ENCODE results near the gene PIANP.
A peak's percentile ranks its signal among the peaks of the same experiment; 100 is the strongest.

PIANP gene

DNA sequence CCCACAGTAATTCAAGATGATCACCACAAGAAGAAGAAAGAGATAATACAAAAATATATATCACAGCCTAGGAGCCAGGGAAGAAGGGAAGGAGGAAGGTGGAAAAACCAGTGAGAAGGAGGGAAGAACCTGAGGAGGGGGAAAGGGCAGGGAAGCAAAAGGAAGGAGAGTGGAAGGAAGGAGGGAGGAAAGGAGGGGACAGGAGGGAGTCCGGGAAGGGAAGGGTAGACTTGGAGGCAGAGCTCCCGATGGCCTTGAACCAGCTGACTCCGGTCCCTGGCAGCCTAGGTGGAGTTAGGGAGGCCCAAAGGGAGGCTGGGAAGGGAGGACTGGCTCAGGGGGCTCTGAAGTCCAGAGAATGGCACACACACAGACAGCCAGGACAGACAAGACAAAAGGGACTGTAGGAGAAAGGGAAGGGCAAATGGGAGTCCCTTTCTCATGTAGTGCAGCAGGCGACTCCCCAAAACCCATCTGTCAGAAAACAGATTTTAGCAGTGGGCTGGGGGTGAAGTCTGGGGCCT, 6.7 kb downstream of the PIANP start:
- Histone ChIP-seq H3K9me3 (ENCODE audit: control insufficient read depth, low read length) (no peaks in the 10 kb centered on the region), H3K27ac (ENCODE audit: low read depth, low read length, severe bottlenecking) (no peak overlapping the region), H3K36me3 (ENCODE audit: control insufficient read depth, insufficient read depth, low read length) (no peaks in the 10 kb centered on the region), H3K4me1 (ENCODE audit: control insufficient read depth, insufficient read depth, low read length, poor library complexity, severe bottlenecking) (no peaks in the 10 kb centered on the region), H3K4me3 (ENCODE audit: extremely low read depth, insufficient read depth, low read length, poor library complexity, severe bottlenecking) (no peak overlapping the region)
- 71 to 74% methylated on average over 2 to 3 of the region's 4 CpGs for WGBS, 2 experiments (ENCODE audit: insufficient coverage in 2 of 2)

DNA sequence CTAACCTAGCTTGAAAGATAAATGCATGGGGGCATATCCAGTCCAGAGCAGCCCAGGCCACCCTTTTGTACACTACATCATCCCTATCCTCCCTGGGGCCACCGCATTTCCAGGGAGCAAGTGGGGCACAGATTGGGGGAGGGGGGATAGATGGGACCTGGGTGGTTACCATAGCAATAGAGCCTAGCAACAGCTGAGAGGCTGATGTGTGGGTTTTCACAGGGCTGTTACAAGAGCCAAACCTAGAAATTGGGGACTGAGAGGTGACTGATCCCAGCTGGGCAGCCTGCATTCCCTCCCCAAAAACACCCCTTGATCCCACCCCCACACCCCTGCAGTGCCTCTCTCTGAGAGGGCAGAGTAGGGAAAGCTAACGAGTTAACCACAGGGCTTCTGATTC, 7.7 kb downstream of the PIANP start:
- Histone ChIP-seq H3K36me3 (ENCODE audit: control insufficient read depth, insufficient read depth, low read length) (no peaks in the 10 kb centered on the region), H3K4me1 (ENCODE audit: control insufficient read depth, insufficient read depth, low read length, poor library complexity, severe bottlenecking) (peaks cover 3% of the 10 kb centered on the region), H3K4me3 (ENCODE audit: extremely low read depth, insufficient read depth, low read length, poor library complexity, severe bottlenecking) (no peak overlapping the region), H3K27ac (ENCODE audit: low read depth, low read length, severe bottlenecking) (no peak overlapping the region), H3K9me3 (ENCODE audit: control insufficient read depth, low read length) (no peaks in the 10 kb centered on the region)
- 80% methylated on average over 1 of the region's 2 CpGs; no CpG with 5 or more reads in 1 of the 2 experiments for WGBS, 2 experiments (ENCODE audit: insufficient coverage in 2 of 2)

DNA sequence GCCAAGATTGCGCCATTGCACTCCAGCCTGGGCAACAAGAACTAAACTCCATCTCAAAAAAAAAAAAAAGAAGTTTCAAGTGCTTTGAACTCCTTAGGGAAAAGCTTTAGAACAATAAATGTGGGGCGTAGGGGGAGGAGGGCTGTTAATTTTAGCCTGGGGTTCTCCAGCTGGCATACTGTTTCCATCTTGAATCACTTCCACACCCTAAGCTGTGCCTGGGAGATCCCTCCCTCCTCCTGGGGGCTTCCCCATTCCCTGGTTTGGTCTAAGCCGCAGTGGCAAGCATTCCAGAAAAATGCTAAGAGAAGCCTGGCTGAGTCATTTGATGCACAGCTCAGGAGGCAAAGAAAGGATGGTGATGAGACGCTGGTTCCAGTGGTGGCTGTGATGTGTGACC, 9.1 kb downstream of the PIANP start:
- no peaks in the 10 kb centered on the region for H3K9me3 ChIP-seq (ENCODE audit: control insufficient read depth, low read length)
- peaks cover 12% of the 10 kb centered on the region for H3K4me1 ChIP-seq (ENCODE audit: control insufficient read depth, insufficient read depth, low read length, poor library complexity, severe bottlenecking)
- no peaks in the 10 kb centered on the region for H3K36me3 ChIP-seq (ENCODE audit: control insufficient read depth, insufficient read depth, low read length)
- 77 to 89% methylated on average over 1 to 2 of the region's 4 CpGs for WGBS, 2 experiments (ENCODE audit: insufficient coverage in 2 of 2)
- H3K4me3 ChIP-seq (ENCODE audit: extremely low read depth, insufficient read depth, low read length, poor library complexity, severe bottlenecking) = no peak overlapping the region
- H3K27ac ChIP-seq (ENCODE audit: low read depth, low read length, severe bottlenecking) = no peak overlapping the region

GRCh38 chr12:6688999-6689882, 11.4 kb downstream of the PIANP start, which contains the start of gene ZNF384:
ZNF384 (minus strand) TSS chr12:6689375; CDS start chr12:6679520, 9,855 bp downstream.
- WGBS, 2 experiments (ENCODE audit: insufficient coverage in 2 of 2) = 0% methylated on average over 23 to 53 of the region's 72 CpGs
- H3K9me3 ChIP-seq (ENCODE audit: control insufficient read depth, low read length) = no peaks in the 10 kb centered on the region
- peak within 1 kb of the TSS; percentile 70 for H3K4me3 ChIP-seq (ENCODE audit: extremely low read depth, insufficient read depth, low read length, poor library complexity, severe bottlenecking)

GRCh38 chr12:6688543-6688998, 12.0 kb downstream of the PIANP start:
- H3K9me3 ChIP-seq (ENCODE audit: control insufficient read depth, low read length) = no peaks in the 10 kb centered on the region
- peaks cover 26% of the 10 kb centered on the region for H3K36me3 ChIP-seq (ENCODE audit: control insufficient read depth, insufficient read depth, low read length)
- peaks cover 12% of the 10 kb centered on the region for H3K4me1 ChIP-seq (ENCODE audit: control insufficient read depth, insufficient read depth, low read length, poor library complexity, severe bottlenecking)
- 2 to 3% methylated on average over 7 of the region's 13 CpGs for WGBS, 2 experiments (ENCODE audit: insufficient coverage in 2 of 2)
- peak overlapping the region; percentile 96 for H3K27ac ChIP-seq (ENCODE audit: low read depth, low read length, severe bottlenecking)
- peak overlapping the region; percentile 70 for H3K4me3 ChIP-seq (ENCODE audit: extremely low read depth, insufficient read depth, low read length, poor library complexity, severe bottlenecking)

More at GRCh38 chr12:6688999-6689882, 11.4 kb downstream of the PIANP start, which contains the start of gene ZNF384:
- peaks cover 12% of the 10 kb centered on the region for H3K4me1 ChIP-seq (ENCODE audit: control insufficient read depth, insufficient read depth, low read length, poor library complexity, severe bottlenecking)
- peak within 1 kb of the TSS; percentile 96 for H3K27ac ChIP-seq (ENCODE audit: low read depth, low read length, severe bottlenecking)
- peaks cover 20% of the 10 kb centered on the region for H3K36me3 ChIP-seq (ENCODE audit: control insufficient read depth, insufficient read depth, low read length)

- Histone ChIP-seq H3K36me3 (ENCODE audit: control insufficient read depth, insufficient read depth, low read length) (peaks cover 49% of the 10 kb centered on the region), H3K4me1 (ENCODE audit: control insufficient read depth, insufficient read depth, low read length, poor library complexity, severe bottlenecking) (peaks cover 12% of the 10 kb centered on the region), H3K9me3 (ENCODE audit: control insufficient read depth, low read length) (no peaks in the 10 kb centered on the region), H3K27ac (ENCODE audit: low read depth, low read length, severe bottlenecking) (no peak overlapping the region), H3K4me3 (ENCODE audit: extremely low read depth, insufficient read depth, low read length, poor library complexity, severe bottlenecking) (no peak overlapping the region)
- 100% methylated on average over 1 of the region's 3 CpGs; no CpG with 5 or more reads in 1 of the 2 experiments for WGBS, 2 experiments (ENCODE audit: insufficient coverage in 2 of 2)
Measured at GRCh38 chr12:6685814-6686213, 14.8 kb downstream of the PIANP start.

DNA sequence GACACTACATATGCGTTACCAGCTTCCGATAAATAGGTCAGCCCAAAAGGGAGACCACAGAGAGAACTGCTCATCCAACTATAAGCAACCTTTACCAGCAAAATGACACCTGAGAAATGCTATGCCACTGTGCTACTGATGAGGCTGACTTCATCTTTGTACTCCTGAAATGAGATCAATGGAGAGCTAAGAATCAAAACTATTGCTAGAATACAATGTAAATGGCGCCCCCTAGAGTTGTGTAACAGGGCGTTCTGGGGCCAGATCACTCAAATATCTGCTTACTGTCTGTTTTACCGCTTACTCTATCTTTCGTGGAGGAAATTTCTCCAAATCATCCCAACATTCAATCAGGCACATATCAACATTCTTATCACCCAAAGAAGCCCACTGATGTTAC, 16.0 kb downstream of the PIANP start:
- 60 to 71% methylated on average over 3 to 5 of the region's 6 CpGs for WGBS, 2 experiments (ENCODE audit: insufficient coverage in 2 of 2)
- peaks cover 61% of the 10 kb centered on the region for H3K36me3 ChIP-seq (ENCODE audit: control insufficient read depth, insufficient read depth, low read length)

GRCh38 chr12:6676962-6677361, 23.7 kb downstream of the PIANP start:
- WGBS, 2 experiments (ENCODE audit: insufficient coverage in 2 of 2) = 93 to 97% methylated on average over 4 to 5 of the region's 5 CpGs
- H3K36me3 ChIP-seq (ENCODE audit: control insufficient read depth, insufficient read depth, low read length) = peaks cover 100% of the 10 kb centered on the region
- no peaks in the 10 kb centered on the region for H3K9me3 ChIP-seq (ENCODE audit: control insufficient read depth, low read length)
- H3K4me1 ChIP-seq (ENCODE audit: control insufficient read depth, insufficient read depth, low read length, poor library complexity, severe bottlenecking) = no peaks in the 10 kb centered on the region
- H3K4me3 ChIP-seq (ENCODE audit: extremely low read depth, insufficient read depth, low read length, poor library complexity, severe bottlenecking) = no peak overlapping the region
- H3K27ac ChIP-seq (ENCODE audit: low read depth, low read length, severe bottlenecking) = no peak overlapping the region

More for the DNA sequence above, 16.0 kb downstream of the PIANP start:
- Histone ChIP-seq H3K4me3 (ENCODE audit: extremely low read depth, insufficient read depth, low read length, poor library complexity, severe bottlenecking) (no peak overlapping the region), H3K9me3 (ENCODE audit: control insufficient read depth, low read length) (no peaks in the 10 kb centered on the region), H3K27ac (ENCODE audit: low read depth, low read length, severe bottlenecking) (no peak overlapping the region), H3K4me1 (ENCODE audit: control insufficient read depth, insufficient read depth, low read length, poor library complexity, severe bottlenecking) (peaks cover 12% of the 10 kb centered on the region)

DNA sequence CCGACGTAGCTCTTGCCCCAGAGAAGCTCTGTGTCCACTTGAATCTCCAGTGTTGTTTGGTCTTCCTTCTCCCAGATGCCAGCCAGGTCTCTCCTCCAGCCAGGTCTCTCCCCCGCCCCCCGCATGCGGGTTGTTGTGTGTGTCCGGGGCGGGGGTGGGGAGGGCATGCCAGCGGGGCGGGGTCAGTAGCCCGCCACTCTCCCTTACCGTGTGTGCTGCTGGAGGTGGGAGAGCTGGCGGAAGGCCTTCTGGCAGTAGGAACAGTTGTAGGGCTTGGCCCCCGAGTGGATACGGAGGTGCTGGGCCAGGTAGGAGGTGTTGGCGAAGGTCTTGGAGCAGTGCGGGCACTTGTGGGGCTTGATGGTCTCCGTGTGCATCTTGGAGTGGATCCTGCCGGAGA, 28.5 kb downstream of the PIANP start:
- H3K36me3 ChIP-seq (ENCODE audit: control insufficient read depth, insufficient read depth, low read length) = peaks cover 99% of the 10 kb centered on the region
- H3K9me3 ChIP-seq (ENCODE audit: control insufficient read depth, low read length) = no peaks in the 10 kb centered on the region
- H3K4me3 ChIP-seq (ENCODE audit: extremely low read depth, insufficient read depth, low read length, poor library complexity, severe bottlenecking) = no peak overlapping the region
- no peaks in the 10 kb centered on the region for H3K4me1 ChIP-seq (ENCODE audit: control insufficient read depth, insufficient read depth, low read length, poor library complexity, severe bottlenecking)
- H3K27ac ChIP-seq (ENCODE audit: low read depth, low read length, severe bottlenecking) = no peak overlapping the region
- 89 to 95% methylated on average over 2 of the region's 18 CpGs for WGBS, 2 experiments (ENCODE audit: insufficient coverage in 2 of 2)

- H3K9me3 ChIP-seq (ENCODE audit: control insufficient read depth, low read length) = no peaks in the 10 kb centered on the region
- H3K4me1 ChIP-seq (ENCODE audit: control insufficient read depth, insufficient read depth, low read length, poor library complexity, severe bottlenecking) = no peaks in the 10 kb centered on the region
- WGBS, 2 experiments (ENCODE audit: insufficient coverage in 2 of 2) = 96 to 97% methylated on average over 5 to 8 of the region's 8 CpGs
- H3K36me3 ChIP-seq (ENCODE audit: control insufficient read depth, insufficient read depth, low read length) = peaks cover 67% of the 10 kb centered on the region
- H3K4me3 ChIP-seq (ENCODE audit: extremely low read depth, insufficient read depth, low read length, poor library complexity, severe bottlenecking) = no peak overlapping the region
- no peak overlapping the region for H3K27ac ChIP-seq (ENCODE audit: low read depth, low read length, severe bottlenecking)
Measured at GRCh38 chr12:6667559-6668210, 32.9 kb downstream of the PIANP start.
